ENCODE measurements around the gene NFIA. TPM values are rescaled to one million over a fixed set of nuclear protein-coding genes. Genes with fewer than 3 reads are reported as not detected.
A peak's percentile ranks its signal among the peaks of the same experiment; 100 is the strongest.

NFIA gene
- total and polyA plus RNA-seq, 9 of the 15 experiments (the other 6 are each of a cell fraction or from before 2014, with no cell fraction given), result 5.3 to 24.9 (median 9.8) TPM

DNA sequence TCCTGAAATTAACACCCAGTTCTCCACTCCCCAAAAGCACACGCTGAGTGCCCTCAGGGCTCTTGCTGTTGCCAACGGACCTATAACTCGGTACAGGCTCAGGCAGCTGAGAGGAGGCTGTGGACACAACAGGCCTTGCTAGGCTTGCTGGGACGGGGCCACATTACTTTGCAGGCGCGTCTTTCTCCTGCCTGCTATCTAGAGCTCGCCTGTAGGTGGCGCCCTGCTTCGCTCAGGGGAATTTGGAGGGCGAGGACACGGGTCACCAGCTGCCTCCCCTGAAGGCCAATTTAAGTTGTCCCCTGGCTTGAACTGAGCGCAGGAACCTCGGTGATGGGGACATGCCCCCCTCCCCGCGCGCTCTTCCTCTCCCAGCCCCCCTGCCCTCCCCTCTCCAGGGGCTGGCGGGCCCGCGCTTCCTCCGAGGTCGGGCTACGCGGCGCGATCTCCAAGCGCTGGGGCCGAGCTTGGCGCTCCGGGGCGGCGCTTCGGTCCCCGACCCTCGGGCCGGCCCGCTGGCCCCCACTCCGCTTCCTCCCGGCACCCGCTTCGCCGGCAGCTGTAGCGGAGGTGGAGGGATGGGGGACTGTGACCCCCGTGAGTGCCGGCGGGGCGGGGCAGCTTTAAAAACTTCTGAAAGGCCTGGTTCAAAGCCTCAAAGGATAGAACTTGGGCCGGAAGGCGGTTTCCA lies 32.4 kb upstream of the NFIA start (continued):
- no peak for TF ChIP-seq ZNF133 (CRISPR knock-in tag; IDR thresholded peaks at IDR 0.05)
- TF ChIP-seq, protein P1, sequence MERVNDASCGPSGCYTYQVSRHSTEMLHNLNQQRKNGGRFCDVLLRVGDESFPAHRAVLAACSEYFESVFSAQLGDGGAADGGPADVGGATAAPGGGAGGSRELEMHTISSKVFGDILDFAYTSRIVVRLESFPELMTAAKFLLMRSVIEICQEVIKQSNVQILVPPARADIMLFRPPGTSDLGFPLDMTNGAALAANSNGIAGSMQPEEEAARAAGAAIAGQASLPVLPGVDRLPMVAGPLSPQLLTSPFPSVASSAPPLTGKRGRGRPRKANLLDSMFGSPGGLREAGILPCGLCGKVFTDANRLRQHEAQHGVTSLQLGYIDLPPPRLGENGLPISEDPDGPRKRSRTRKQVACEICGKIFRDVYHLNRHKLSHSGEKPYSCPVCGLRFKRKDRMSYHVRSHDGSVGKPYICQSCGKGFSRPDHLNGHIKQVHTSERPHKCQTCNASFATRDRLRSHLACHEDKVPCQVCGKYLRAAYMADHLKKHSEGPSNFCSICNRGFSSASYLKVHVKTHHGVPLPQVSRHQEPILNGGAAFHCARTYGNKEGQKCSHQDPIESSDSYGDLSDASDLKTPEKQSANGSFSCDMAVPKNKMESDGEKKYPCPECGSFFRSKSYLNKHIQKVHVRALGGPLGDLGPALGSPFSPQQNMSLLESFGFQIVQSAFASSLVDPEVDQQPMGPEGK (CRISPR knock-in tag; IDR thresholded peaks at IDR 0.05; ENCODE audit: borderline replicate concordance), result no peak
- TF ChIP-seq, protein P2, sequence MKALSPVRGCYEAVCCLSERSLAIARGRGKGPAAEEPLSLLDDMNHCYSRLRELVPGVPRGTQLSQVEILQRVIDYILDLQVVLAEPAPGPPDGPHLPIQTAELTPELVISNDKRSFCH (CRISPR knock-in tag; IDR thresholded peaks at IDR 0.05), result no peak
- TF ChIP-seq, protein P2 (tag; IDR thresholded peaks at IDR 0.05), result peak; percentile 79; the same call in 1 of the 2 replicates
- TF ChIP-seq RFX7 (CRISPR knock-in tag; IDR thresholded peaks at IDR 0.05), result no peak
- no peak for TF ChIP-seq BDP1 (IDR thresholded peaks at IDR 0.05; ENCODE audit: insufficient read depth, insufficient read length)
- TF ChIP-seq, protein P3, sequence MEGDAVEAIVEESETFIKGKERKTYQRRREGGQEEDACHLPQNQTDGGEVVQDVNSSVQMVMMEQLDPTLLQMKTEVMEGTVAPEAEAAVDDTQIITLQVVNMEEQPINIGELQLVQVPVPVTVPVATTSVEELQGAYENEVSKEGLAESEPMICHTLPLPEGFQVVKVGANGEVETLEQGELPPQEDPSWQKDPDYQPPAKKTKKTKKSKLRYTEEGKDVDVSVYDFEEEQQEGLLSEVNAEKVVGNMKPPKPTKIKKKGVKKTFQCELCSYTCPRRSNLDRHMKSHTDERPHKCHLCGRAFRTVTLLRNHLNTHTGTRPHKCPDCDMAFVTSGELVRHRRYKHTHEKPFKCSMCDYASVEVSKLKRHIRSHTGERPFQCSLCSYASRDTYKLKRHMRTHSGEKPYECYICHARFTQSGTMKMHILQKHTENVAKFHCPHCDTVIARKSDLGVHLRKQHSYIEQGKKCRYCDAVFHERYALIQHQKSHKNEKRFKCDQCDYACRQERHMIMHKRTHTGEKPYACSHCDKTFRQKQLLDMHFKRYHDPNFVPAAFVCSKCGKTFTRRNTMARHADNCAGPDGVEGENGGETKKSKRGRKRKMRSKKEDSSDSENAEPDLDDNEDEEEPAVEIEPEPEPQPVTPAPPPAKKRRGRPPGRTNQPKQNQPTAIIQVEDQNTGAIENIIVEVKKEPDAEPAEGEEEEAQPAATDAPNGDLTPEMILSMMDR (IDR thresholded peaks at IDR 0.05 in 2 of 3, conservative IDR thresholded peaks at IDR 0.05 in 1 of 3; ENCODE audit: insufficient read depth in 2 of 3, low read depth in 1 of 3, low read length in 3 of 3), result peak; percentile 89 to 97 (median 94)
- TF ChIP-seq ELF2 (CRISPR knock-in tag; IDR thresholded peaks at IDR 0.05), result 0 out of 2 replicates have a peak, but pooled peaks have one; percentile 26
- peak; percentile 38 to 88 for TF ChIP-seq MAZ (CRISPR knock-in tag; conservative IDR thresholded peaks at IDR 0.05 in 1 of 2, IDR thresholded peaks at IDR 0.05 in 1 of 2)
- TF ChIP-seq, protein P4, sequence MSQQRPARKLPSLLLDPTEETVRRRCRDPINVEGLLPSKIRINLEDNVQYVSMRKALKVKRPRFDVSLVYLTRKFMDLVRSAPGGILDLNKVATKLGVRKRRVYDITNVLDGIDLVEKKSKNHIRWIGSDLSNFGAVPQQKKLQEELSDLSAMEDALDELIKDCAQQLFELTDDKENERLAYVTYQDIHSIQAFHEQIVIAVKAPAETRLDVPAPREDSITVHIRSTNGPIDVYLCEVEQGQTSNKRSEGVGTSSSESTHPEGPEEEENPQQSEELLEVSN (IDR thresholded peaks at IDR 0.05; ENCODE audit: borderline replicate concordance in 1 of 2, extremely low read depth in 1 of 2, insufficient read depth in 1 of 2, insufficient read length in 1 of 2, low read depth in 1 of 2, low read length in 1 of 2, poor library complexity in 1 of 2, severe bottlenecking in 1 of 2), result peak in 1 of 2 experiments; percentile 39
- peak; percentile 71 for TF ChIP-seq MYC (IDR thresholded peaks at IDR 0.05; ENCODE audit: low read depth, low read length)
- TF ChIP-seq MYC (CRISPR knock-in tag; IDR thresholded peaks at IDR 0.05; ENCODE audit: borderline replicate concordance, low read depth), result no peak
- TF ChIP-seq HDAC2 (IDR thresholded peaks at IDR 0.05), result peak; percentile 56; the same call in 1 of the 2 replicates
- TF ChIP-seq, protein P5, sequence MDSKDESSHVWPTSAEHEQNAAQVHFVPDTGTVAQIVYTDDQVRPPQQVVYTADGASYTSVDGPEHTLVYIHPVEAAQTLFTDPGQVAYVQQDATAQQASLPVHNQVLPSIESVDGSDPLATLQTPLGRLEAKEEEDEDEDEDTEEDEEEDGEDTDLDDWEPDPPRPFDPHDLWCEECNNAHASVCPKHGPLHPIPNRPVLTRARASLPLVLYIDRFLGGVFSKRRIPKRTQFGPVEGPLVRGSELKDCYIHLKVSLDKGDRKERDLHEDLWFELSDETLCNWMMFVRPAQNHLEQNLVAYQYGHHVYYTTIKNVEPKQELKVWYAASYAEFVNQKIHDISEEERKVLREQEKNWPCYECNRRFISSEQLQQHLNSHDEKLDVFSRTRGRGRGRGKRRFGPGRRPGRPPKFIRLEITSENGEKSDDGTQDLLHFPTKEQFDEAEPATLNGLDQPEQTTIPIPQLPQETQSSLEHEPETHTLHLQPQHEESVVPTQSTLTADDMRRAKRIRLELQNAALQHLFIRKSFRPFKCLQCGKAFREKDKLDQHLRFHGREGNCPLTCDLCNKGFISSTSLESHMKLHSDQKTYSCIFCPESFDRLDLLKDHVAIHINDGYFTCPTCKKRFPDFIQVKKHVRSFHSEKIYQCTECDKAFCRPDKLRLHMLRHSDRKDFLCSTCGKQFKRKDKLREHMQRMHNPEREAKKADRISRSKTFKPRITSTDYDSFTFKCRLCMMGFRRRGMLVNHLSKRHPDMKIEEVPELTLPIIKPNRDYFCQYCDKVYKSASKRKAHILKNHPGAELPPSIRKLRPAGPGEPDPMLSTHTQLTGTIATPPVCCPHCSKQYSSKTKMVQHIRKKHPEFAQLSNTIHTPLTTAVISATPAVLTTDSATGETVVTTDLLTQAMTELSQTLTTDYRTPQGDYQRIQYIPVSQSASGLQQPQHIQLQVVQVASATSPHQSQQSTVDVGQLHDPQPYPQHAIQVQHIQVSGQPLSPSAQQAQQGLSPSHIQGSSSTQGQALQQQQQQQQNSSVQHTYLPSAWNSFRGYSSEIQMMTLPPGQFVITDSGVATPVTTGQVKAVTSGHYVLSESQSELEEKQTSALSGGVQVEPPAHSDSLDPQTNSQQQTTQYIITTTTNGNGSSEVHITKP (IDR thresholded peaks at IDR 0.05; ENCODE audit: partially characterized antibody), result peak; percentile 55
- no peak for TF ChIP-seq ZNF76 (CRISPR knock-in tag; IDR thresholded peaks at IDR 0.05; ENCODE audit: borderline replicate concordance)
- no peak for TF ChIP-seq TGIF2 (CRISPR knock-in tag; IDR thresholded peaks at IDR 0.05)
